T-helper 17 cell (primary cell): ENCODE results near the gene CCDC3. TPM values are rescaled to one million over a fixed set of nuclear protein-coding genes. Genes with fewer than 3 reads are reported as not detected.

Experiments
- ATAC-seq: fragments of 150-1000 bp; cut with Tn5 transposase; 2 replicates; pipeline ENCODE4 v1.10.0; 2021; ENCODE audit warnings: mild to moderate bottlenecking, moderate library complexity
- DNase-seq, 3 donors: peaks; one replicate each; pipeline versions ENCODE4 v3.0.0 to v3.0.0-alpha.2; 2020 to 2021
- H3K9me3 ChIP-seq: one replicate; pipeline ENCODE4 v1.7.0; 2013; ENCODE audit warnings: low read length, mild to moderate bottlenecking; ENCODE audit not compliant: control insufficient read depth, poor library complexity, severe bottlenecking
- H3K27ac Mint-ChIP-seq: one replicate; pipeline ENCODE4 v1.8.0; 2022; ENCODE audit warnings: mild to moderate bottlenecking, moderate library complexity, mixed read lengths
- H3K27me3 Mint-ChIP-seq: one replicate; pipeline ENCODE4 v1.8.0; 2022; ENCODE audit warnings: mixed read lengths
- H3K36me3 Mint-ChIP-seq: one replicate; pipeline ENCODE4 v1.8.0; 2022; ENCODE audit warnings: low read depth, mixed read lengths
- H3K4me1 Mint-ChIP-seq: one replicate; pipeline ENCODE4 v1.8.0; 2022; ENCODE audit warnings: mild to moderate bottlenecking, mixed read lengths
- H3K4me3 Mint-ChIP-seq: one replicate; pipeline ENCODE4 v1.8.0; 2022; ENCODE audit warnings: mild to moderate bottlenecking, moderate library complexity, mixed read lengths
- total RNA-seq, 4 donors: library from RNA in 2 of 4; stranded (reverse) in 2 of 4; gene quantifications; one replicate each; pipeline ENCODE4 v1.2.3 and lab custom pipeline; 2022 to 2026

The CCDC3 gene
- total RNA-seq, 2 donors from 2014 or later, result 0.99 TPM; not detected in 1

DNA sequence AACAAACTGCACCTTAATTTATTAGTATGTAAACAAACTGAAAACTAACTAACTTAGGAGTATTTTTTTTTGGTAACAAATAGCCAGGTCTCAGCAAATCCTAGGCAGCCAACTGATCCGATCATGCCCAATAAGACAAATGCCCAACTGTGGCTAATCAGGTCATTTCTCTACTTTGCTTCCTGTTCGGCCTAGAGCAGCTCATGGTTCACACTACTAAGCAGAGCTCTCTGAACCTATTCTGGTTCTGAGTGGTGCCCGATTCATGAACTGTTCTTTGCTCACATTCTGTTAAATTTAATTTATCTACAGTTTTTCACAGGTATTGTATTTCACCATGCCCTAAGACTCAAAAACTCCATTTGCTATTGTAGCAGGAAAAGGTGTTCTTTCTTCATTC lies 55.1 kb downstream of the CCDC3 start:
- no peaks in the 10 kb centered on the region for H3K4me1 Mint-ChIP-seq
- ATAC-seq (no peak), DNase-seq (no peak)
- H3K4me3 Mint-ChIP-seq, result no peak overlapping the region
- no peaks in the 10 kb centered on the region for H3K36me3 Mint-ChIP-seq
- H3K9me3 ChIP-seq, result no peaks in the 10 kb centered on the region
- H3K27me3 Mint-ChIP-seq, result peaks cover 8% of the 10 kb centered on the region
- H3K27ac Mint-ChIP-seq, result no peak overlapping the region

DNA sequence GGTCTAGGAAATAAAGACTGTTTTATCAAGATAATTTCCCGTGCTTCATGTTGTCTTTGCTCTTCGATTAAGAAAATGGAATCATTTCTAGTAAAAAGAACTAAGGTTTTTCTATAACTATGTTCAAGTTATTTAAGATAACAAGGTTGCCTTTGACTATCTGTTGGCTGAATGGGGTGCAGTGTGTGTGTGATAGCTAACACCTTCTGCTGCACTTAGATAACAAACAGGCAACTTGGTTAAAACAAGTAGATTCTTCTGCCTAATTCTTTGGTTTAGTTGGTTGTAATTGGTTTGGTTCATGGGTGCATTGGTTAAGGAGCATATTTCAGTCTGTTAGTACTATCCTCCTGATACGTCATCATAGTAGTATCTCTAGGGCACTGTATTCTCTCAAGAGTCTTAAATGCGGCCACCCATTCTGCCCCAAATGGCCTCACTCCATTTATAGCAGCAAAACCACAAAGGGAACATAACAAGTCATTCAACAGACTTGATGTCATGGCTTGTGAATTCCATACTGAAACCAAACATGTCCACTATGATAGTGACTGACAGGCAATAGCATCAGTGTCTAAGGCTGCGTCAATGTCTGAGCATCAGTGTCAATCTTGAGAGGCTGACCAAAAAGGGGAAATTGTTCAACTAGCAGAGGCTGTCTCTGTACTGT lies 55.7 kb downstream of the CCDC3 start:
- peaks cover 13% of the 10 kb centered on the region for H3K27me3 Mint-ChIP-seq
- H3K4me3 Mint-ChIP-seq, result no peak overlapping the region
- no peak overlapping the region for H3K27ac Mint-ChIP-seq
- no peak for ATAC-seq
- no peaks in the 10 kb centered on the region for H3K36me3 Mint-ChIP-seq
- no peak for DNase-seq
- no peaks in the 10 kb centered on the region for H3K9me3 ChIP-seq
- no peaks in the 10 kb centered on the region for H3K4me1 Mint-ChIP-seq

DNA sequence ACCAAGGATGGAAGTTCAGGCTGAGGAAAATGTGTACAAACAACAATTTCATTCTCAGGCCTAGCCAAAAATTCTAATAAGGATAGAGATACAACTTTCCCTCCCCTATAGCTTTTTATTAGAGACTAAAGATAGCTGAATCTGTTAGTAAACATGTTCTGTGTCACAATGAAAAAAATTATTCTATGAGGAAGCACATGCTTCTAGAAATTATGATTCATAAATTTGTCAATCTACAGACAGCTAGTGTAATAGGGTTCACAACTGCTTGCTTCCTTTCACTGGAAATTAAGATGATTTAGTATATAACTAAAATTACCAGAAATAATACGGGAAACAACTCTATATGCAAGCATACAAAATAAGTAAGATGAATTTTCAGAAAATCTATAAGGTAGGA lies 56.6 kb downstream of the CCDC3 start:
- H3K27ac Mint-ChIP-seq, result no peak overlapping the region
- H3K9me3 ChIP-seq, result no peaks in the 10 kb centered on the region
- H3K27me3 Mint-ChIP-seq, result peaks cover 14% of the 10 kb centered on the region
- ATAC-seq (no peak), DNase-seq (no peak)
- no peaks in the 10 kb centered on the region for H3K4me1 Mint-ChIP-seq
- H3K4me3 Mint-ChIP-seq, result no peak overlapping the region
- no peaks in the 10 kb centered on the region for H3K36me3 Mint-ChIP-seq

DNA sequence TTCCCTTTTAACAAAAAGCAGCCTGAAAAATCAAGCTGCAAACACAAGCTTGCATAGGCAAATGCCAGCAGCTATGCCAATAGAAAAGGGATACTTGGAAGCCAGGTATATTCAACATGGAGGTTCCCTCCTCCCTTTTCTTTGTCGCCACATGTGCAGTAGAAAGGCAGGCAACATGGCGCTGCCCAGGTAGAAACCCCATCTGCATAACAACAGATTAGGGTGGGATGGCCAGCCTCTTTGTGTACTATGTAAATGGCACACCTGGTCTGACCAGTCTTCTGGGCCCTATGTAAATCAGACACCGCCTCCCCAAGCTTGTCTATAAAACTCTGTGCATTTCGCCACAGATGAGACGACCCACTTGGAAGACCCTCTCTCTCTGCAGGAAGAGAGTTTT lies 58.1 kb downstream of the CCDC3 start:
- H3K4me3 Mint-ChIP-seq, result no peak overlapping the region
- peaks cover 25% of the 10 kb centered on the region for H3K27me3 Mint-ChIP-seq
- H3K36me3 Mint-ChIP-seq, result no peaks in the 10 kb centered on the region
- DNase-seq (no peak), ATAC-seq (no peak)
- no peaks in the 10 kb centered on the region for H3K9me3 ChIP-seq
- no peaks in the 10 kb centered on the region for H3K4me1 Mint-ChIP-seq
- no peak overlapping the region for H3K27ac Mint-ChIP-seq

DNA sequence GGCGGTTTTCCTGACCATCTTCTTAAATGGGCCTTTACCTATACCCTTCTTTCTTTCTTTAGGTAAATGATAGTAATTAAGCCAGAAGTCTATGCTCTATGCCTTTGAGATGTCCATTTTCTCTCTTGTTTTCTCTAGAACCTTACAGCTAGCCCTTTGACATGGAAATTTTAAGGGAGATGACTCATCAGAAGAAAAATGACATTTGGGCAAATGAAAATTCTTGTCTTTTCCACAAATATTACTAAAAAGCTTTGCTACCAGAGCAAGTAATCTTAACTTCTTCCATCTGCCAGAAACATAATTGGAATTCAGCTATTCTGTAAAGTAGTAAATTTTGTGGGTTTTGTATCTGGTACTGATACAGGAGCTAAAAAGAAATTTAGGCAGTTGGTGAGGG lies 59.5 kb downstream of the CCDC3 start:
- Mint-ChIP-seq H3K27ac (no peak overlapping the region), H3K4me1 (no peaks in the 10 kb centered on the region), H3K36me3 (no peaks in the 10 kb centered on the region), H3K4me3 (no peak overlapping the region), H3K27me3 (peaks cover 37% of the 10 kb centered on the region)
- DNase-seq, result no peak
- H3K9me3 ChIP-seq, result peaks cover 3% of the 10 kb centered on the region
- no peak for ATAC-seq

DNA sequence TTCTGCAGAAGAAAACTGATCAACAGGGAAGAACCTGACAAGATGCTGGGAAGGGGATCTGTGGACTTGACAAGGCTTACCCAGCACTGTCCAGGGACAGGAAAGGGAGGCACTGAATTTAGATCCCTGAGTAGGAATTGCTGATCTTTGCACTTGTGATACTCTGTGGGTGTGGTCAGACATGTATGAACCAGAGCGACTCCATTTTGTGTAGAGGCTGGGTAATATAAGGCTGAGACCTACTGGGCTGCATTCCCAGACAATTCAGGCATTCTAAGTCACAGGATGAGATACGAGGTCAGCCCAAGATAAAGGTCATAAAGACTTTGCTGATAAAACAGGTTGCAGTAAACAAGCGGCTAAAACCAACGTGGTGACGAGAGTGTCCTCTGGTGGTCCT lies 60.7 kb downstream of the CCDC3 start:
- peaks cover 3% of the 10 kb centered on the region for H3K36me3 Mint-ChIP-seq
- H3K9me3 ChIP-seq, result peaks cover 3% of the 10 kb centered on the region
- H3K4me1 Mint-ChIP-seq, result no peaks in the 10 kb centered on the region
- H3K27me3 Mint-ChIP-seq, result peaks cover 43% of the 10 kb centered on the region
- H3K4me3 Mint-ChIP-seq, result no peak overlapping the region
- no peak overlapping the region for H3K27ac Mint-ChIP-seq
- no peak for ATAC-seq
- no peak for DNase-seq

DNA sequence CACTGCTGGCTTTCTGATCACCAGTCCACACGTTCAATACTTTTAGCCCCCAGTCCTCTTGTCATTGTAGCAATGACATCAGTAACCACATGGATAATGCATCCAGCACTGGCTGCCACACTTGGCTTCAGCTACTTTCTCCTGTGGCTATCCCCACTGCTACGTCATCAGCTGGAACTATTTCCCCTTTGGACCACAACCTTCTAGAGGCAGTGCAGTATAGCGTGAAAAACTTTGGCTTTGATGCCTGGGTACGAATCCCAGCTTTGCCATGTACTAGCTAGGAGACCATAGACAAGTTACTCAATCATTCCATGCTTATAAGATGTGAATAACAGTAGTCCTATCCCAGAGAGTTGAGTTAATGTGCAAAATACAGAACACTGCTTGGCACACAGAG lies 63.2 kb downstream of the CCDC3 start:
- Mint-ChIP-seq H3K36me3 (peaks cover 3% of the 10 kb centered on the region), H3K4me1 (no peaks in the 10 kb centered on the region), H3K27ac (no peak overlapping the region), H3K4me3 (no peak overlapping the region), H3K27me3 (peaks cover 43% of the 10 kb centered on the region)
- H3K9me3 ChIP-seq, result peaks cover 3% of the 10 kb centered on the region
- ATAC-seq (no peak), DNase-seq (no peak)

DNA sequence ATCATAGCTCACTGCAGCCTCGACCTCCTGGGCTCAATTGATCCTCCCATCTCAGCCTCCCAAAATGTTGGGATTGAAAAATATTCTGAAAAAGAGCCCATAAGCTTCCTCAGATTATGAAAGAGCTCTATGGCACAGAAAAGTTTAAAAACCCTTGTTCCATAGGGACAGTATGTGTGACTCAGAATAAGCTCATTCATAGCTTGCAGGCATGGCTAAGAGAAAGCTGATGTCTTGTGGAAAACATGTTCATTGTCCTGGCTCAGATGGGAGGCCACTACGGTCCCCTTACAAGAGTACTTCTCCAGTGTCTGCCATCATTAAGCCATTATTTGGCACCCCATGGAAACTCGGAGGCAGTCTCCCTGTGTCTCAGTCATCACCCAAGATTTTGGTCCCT lies 64.0 kb downstream of the CCDC3 start:
- Mint-ChIP-seq H3K4me1 (no peaks in the 10 kb centered on the region), H3K27ac (no peak overlapping the region), H3K27me3 (peaks cover 43% of the 10 kb centered on the region), H3K36me3 (peaks cover 3% of the 10 kb centered on the region), H3K4me3 (no peak overlapping the region)
- ATAC-seq (no peak), DNase-seq (no peak)
- peaks cover 3% of the 10 kb centered on the region for H3K9me3 ChIP-seq

DNA sequence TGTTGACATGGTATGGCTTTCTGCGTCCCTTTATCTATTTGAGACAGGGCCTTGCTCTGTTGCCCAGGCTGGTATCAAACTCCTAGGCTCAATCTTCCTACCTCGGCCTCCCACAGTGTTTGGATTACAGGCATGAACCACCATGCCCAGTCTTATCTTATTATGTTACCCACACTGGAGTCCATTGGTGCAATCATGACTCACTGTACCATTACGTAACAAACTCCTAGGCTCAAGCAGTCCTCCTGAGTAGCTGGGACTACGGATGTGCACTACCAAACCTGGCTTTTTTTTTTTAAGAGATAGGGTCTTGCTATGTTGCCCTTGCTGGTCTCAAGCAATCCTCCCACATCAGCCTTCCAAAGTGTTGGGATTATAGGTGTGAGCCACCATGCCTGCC lies 66.7 kb downstream of the CCDC3 start:
- H3K36me3 Mint-ChIP-seq, result peaks cover 3% of the 10 kb centered on the region
- peaks cover 29% of the 10 kb centered on the region for H3K27me3 Mint-ChIP-seq
- no peak overlapping the region for H3K27ac Mint-ChIP-seq
- DNase-seq, result no peak
- no peaks in the 10 kb centered on the region for H3K4me1 Mint-ChIP-seq
- no peak for ATAC-seq
- H3K4me3 Mint-ChIP-seq, result no peak overlapping the region
- peaks cover 3% of the 10 kb centered on the region for H3K9me3 ChIP-seq

DNA sequence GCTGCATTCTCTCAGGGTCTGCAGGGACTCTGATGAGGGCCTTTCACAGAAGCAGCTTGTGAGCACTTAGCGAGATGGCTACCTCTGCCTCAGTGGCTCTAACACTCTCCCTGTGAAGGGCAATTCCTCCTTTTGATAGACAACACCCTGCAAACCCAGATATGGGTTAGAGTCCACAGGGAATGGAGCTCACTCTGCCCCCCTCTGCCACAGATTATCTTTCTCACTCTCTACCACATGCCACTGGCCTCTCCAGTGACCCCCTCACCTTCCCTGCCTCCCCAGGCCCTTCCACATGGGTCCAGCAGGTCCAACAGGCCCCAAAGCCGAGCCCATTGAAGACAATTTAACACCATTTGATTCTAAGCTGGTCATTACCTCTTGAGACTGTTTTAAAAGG lies 72.1 kb downstream of the CCDC3 start:
- Mint-ChIP-seq H3K4me3 (no peak overlapping the region), H3K36me3 (no peaks in the 10 kb centered on the region), H3K27me3 (peaks cover 6% of the 10 kb centered on the region), H3K27ac (no peak overlapping the region), H3K4me1 (no peaks in the 10 kb centered on the region)
- no peak for ATAC-seq
- no peaks in the 10 kb centered on the region for H3K9me3 ChIP-seq
- DNase-seq, result no peak

DNA sequence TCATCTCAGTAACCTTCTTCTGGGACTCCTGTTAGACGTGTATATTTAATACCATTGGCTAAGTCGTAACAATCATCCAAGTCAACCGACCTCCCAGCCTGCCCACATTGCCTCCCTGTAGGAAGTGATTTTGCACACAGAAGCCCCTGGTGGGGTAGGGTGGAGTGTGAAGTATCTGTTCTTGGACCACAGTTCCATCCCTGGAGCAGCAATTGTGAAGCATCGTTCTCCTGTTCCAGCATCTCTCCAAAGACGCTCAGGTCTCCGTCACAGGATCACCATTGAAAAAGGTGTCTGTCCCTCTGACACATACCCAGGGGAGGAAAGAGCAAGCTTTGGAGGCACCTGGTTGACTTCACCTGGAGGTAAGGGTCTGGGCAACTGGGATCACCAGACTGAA lies 72.9 kb downstream of the CCDC3 start:
- Mint-ChIP-seq H3K36me3 (no peaks in the 10 kb centered on the region), H3K27me3 (peaks cover 9% of the 10 kb centered on the region), H3K27ac (no peak overlapping the region), H3K4me1 (no peaks in the 10 kb centered on the region), H3K4me3 (no peak overlapping the region)
- H3K9me3 ChIP-seq, result no peaks in the 10 kb centered on the region
- ATAC-seq (no peak), DNase-seq (no peak)

DNA sequence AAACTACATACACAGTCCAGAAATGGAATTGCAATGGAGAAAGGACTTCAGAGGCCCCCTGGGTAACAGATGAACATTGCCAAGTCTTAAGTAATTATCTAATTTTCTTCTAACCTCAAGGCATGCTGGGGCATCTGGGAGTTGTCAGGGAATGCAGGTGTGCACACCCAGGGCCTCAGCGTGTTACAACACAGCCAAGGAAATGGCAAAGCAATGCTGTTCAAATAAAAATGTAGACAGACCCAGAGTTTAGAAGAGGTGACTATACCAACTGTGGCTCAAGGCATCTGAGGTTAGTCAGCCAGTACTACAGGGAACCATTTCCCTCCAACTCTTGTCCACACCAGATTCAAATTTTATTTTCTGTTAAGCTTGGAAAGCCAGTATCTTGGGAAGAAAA lies 73.6 kb downstream of the CCDC3 start:
- Mint-ChIP-seq H3K27me3 (peaks cover 16% of the 10 kb centered on the region), H3K4me1 (no peaks in the 10 kb centered on the region), H3K36me3 (no peaks in the 10 kb centered on the region), H3K4me3 (no peak overlapping the region), H3K27ac (no peak overlapping the region)
- no peak for DNase-seq
- no peaks in the 10 kb centered on the region for H3K9me3 ChIP-seq
- ATAC-seq, result no peak

DNA sequence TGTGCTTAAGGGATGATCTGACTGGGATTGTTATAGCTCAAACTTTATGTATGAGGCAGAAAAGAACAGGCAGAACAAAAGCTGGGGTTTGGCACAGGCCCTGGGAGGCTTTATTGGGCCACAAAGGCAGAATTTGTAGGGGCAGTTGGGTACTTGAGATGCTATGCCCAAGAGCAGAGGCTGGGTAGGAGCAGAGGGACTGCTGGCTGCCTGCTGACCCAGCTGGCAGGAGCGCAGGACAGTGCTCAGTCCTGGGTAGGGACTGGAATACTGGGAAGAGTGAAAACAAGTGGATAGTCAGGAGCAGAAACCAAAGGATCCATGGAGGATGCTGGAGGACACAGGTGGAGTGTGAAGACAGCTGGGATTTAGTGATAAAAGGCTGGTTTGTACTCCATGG lies 75.7 kb downstream of the CCDC3 start:
- Mint-ChIP-seq H3K4me3 (no peak overlapping the region), H3K27me3 (peaks cover 24% of the 10 kb centered on the region), H3K36me3 (no peaks in the 10 kb centered on the region), H3K4me1 (no peaks in the 10 kb centered on the region), H3K27ac (no peak overlapping the region)
- H3K9me3 ChIP-seq, result no peaks in the 10 kb centered on the region
- ATAC-seq (no peak), DNase-seq (no peak)

DNA sequence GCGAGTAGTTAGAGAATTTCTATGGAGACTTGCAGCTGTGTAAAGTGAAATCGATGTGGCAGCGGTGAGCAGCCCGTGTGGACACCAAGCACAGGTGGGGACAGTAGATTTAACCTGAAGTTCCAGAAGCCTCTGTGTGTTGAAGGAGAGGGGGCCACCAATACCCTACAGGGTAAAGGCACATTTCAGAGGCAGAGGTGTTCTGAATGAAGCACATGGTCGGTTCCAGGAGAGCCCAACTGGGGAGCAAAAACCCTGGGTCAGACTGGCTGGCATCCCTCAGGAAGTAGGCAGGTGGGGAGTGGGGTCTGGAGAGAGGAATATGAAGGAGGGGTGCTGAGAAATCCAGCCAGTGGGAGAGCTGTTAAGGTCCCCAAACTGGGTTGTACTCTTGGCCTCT lies 76.6 kb downstream of the CCDC3 start:
- Mint-ChIP-seq H3K27ac (no peak overlapping the region), H3K4me3 (no peak overlapping the region), H3K36me3 (no peaks in the 10 kb centered on the region), H3K4me1 (no peaks in the 10 kb centered on the region), H3K27me3 (peaks cover 29% of the 10 kb centered on the region)
- ATAC-seq, result no peak
- no peak for DNase-seq
- H3K9me3 ChIP-seq, result no peaks in the 10 kb centered on the region
